Activated T-cell treated with anti-CD3 and anti-CD28 coated beads, Interleukin-2, amount 50 U/mL, for 48 hours (primary cell): Measurements from ENCODE around the gene EHD1.

ENCODE experiments used
- DNase-seq, 2 experiments: peaks; one replicate each; pipeline ENCODE4 v3.0.0-alpha.2; 2020

EHD1 gene

DNA sequence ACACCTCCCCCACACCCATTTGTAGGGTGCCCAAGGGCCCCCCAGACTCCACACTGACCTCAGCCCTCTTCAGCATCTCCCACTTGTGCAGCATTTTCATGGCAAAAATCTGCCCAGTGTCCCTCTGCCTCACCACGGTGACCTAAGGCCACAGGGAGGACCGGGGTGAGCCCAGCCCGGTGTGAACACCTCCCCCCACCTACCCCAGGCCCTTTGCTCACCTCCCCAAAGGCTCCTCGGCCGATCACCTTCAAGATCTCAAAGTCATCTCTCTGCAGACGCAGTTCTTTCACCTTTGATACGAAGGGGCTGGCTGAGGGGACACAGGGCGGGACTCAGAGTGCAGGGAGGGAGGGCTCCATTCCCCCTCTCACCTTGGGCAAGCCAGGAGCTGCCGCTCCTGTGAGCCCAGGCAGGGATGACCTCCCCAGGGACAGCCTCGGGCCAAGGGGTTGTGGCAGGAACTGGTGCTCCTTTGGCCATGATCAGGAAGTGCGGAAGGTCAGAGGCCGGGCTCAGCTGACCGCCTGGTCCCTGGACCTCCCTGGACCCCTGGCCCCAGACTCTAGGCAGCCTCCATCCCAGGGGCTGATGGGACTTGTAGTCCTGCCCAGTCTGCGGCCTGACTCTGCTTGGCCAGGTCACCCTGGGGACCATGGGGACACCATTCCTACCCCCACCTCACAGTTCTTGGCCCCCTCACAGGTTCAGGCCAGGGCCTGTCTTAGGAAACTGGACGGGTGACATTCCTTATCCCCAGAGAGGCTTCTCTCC, 36.6 kb downstream of the EHD1 start:
- DNase-seq, result no peak

DNA sequence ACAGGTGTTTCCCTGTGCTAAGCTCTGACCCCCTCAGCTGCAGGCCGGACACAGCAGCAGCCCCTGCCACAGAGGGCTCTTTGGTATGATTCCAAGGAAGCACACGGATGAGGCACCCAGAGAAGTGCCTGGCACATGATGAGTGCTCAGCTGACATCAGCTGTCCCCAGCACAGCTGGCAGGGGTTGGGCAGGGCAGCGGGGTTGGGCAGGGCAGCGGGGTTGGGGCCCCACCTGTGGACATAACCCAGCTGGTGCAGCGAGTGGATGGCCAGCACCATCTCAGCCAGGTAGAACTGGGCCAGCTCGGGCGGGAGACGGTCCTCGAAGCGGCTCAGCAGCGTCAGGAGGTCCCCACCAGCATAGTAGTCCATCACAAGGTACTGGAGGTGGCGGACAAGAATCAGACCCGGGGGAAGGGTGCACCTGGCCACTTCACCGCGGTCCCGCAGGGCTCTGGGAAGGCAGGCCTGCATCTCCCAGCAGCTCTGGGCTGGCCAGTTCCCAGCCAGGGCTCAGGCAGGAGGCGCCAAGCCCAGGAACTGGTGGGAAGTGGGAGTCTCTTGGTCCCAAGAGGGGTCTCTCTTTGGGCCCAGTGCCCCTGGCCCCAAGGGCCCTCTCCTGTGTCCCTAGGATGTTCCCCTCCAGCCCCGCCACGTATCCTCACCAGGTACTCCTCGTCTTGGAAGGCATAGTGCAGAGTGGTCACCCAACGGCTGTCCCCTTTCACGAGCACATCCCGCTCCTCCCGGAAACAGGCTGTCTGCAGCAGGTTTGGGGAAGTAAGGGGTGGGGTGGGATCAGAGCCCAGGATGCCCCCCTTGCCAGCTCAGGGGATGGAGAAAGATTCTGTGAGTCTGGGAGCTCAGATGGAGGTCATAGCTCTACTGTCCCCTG, 38.3 kb downstream of the EHD1 start:
- no peak for DNase-seq

DNA sequence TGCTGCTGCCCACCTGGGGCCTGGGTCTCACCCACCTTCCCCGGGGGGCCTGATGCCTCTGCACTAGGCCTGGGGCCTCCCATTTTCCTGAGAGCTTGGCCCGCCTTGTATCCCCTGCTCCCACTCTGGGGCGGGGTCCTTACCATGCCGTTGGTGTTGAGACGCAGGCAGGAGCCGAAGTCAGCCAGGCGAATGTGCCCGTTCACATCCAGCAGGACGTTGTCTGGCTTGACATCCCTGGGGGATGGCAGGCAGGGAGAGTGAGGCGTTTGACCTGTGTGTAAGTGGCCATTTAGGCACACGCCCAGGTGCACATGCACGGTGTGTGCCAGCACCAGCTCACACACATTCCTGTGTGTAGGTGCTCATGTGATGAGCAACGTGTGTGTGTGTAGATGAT, 39.1 kb downstream of the EHD1 start:
- no peak for DNase-seq

DNA sequence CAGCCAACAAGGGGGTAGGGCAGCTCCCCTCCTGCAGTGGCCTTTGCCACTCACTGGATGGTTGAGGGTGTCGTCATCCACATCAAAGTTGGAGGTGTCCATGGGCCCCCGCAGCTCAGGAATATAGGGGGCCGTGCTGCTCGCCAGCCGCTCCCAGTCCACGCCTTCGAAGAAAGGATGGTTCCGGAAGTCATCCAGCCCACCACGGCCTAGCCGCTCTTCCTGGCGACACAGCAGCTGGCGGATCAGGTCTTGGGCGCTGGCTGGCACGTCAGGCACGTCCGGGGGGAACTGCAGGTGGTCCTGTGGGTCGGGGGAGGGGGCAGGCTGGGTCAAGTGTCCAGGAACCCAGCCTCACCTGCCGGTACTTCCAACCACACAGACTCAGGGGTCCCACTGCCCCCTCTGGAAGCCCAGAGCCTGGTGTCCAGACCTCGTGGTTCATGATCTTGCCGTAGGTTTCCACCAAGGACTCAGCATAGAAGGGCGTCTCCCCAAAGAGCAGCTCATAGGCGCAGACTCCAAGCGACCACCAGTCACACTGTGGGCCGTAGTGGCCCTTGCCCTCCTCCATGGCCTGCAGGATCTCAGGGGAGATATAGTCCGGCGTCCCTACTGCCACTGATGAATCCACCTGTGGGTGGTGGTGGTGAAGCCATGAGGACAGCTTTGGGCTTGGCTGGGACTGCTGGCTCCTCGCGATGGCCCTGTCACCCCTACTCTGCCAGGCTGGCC, 39.7 kb downstream of the EHD1 start:
- no peak for DNase-seq

DNA sequence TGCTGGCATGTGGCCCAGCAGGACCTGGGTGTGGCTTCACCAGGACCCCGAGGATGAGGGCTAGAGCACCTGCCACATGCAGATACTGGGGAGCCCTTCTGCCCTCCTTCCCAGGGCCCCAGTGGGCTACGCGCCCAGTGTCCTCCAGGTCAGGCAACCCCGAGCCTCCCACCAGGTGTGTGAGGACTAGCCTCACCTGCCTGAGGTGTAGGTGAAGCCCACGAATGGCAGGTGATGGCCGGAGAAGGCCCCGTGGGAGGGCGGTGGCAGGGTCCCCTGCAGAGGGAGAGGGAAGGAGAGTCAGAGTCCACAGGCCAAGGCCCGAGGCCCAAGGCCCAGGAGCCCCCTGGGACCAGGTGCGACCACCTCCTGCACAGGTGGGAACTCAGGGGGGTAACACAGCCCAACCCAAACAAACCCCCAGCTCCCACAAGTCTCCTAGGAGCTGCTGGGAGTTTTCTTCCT, 40.5 kb downstream of the EHD1 start:
- DNase-seq, result no peak

DNA sequence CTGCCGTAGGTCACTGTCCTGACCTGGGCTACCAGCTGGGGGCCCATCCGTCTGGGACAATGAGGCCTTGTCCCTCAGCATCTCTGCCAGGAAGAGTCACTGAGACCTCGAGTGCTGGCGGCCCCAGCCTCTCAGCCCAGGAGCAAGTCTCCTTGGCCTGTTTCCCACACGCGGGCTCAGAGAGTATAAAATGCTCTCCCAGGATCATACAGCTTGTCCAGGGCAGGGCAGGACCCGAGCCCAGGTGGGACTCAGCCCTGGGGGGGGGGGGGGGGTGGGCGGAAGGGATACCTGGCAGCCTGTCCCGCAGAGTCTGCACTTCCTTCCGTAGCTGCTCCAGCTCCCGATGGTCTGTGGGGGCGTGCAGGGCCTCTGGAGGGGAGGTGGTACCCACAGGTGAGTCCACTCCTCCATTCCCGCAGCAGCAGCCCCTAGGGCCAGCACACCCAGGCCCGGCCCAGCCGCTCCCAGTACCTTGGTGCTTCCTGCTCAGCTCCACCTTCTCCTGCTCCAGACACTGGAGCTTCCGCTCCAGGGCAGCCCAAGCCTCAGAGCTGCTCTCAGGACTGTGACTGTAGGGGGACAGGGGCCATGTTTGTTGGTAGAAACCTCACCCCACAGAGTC, 41.9 kb downstream of the EHD1 start:
- DNase-seq, result no peak

DNA sequence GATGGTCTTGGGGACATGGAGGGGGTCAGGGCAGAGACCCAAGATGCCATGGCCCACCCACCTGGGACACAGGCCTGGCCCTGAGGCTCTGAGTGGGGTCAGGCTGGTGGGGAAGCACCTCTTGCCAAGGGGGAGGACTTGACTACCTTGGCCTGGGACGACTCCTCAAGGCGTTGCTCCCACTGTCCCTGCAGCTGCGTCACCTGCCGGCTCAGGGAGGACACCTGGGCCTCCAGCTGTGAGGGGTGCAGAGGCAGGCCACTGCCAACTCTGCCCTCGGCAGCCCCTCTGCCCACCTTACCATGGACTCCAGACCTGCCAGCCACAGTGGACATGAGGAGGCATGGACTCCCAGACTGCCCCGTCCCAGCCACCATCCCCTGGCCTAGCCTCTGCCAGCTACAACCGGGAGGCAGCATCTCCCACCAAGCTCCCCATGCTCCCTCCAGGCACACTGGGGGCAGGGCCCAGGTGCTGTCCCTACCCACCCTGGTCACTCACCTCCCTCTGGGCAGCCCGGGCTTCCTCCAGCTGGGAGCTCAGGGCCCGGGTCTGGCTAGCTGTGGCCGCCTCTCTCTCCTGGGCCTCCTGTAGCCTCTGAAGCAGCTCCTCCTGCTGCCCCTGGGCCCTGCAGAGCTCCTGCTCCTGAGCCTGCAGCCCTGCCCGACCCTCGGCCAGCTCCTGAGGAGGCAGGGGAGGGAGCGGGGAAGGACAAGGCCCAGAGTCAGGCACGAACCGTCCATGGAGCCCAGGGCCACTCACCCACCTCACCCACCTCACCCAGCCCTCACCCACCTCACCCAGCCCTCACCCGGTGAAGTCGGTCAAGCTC, 42.6 kb downstream of the EHD1 start:
- DNase-seq, result no peak

DNA sequence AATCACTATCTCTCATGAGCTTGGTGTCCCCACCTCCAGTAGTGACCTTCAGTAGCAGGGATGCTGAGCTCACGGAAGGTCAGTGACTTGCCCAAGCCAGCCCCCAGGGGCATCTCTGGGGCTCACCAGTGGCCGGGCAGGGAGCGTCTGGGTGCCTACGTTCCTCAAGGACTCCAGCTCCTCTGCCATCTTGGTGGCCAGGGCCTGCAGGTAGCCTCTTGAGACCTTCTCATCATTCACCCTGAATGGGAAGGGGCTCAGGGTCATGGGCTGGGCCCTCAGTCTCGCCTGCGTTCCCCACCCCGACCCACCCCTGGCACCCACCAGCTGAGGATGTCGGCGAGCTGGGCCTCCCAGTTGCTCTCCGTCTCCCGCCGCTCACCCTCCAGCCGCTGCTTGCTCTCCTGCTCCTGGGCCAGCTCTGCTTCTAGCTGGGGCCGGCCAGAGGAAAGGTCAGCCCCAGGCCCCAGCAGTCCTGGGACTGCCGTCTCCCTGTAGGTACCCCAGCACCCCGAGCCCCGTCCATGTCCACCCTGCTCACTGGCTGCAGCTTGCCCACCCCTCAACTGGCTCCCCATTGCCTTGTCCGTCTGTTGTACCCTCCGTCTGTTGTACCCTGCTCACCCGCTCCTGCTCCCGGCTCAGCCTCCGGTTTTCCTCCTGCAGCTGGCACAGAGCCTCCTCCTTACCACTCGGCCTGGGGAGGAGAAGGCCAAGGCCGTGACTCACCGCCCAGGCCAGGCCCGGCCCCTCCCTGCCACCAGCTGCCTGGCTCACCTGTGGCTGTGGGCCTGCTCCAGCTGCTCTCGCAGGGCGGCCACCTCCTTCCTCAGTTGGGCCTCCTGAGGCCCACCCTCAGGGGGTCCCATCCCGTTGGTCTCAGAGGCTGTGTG, 43.5 kb downstream of the EHD1 start:
- DNase-seq, result no peak

DNA sequence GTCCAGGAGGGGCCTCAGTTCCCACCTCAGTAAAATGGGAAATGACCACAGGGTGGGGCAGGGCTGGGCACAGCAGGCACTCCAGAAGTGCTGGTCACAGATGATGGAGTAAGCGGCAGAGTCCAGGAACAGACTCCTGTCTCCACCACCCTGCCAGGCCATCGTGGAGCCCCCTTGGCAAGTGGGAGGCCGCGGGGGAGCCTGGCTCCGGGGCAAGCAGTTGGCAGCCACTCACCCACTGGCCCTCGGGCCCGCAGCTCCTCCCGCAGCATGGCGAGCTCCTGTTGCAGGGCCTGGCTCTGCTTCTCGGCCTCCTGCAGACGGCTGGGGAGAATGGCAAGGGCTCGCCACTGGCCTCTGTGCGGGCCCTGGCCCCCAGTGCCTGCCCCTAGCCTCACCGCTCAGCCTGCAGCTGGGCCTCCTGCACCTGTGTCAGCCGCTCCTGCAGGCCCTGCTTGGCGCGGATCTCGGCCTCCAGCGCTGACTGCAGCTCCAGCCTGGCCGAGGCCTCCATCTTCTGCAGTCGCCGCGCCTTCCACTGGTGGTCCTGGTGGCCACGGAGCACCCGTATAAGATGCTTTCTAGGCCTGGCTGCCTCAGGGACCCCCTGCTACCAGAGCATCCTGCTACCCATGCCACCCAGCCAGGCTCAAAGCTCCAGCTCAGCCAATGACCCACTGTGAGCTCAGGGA, 44.2 kb downstream of the EHD1 start:
- DNase-seq, result no peak

DNA sequence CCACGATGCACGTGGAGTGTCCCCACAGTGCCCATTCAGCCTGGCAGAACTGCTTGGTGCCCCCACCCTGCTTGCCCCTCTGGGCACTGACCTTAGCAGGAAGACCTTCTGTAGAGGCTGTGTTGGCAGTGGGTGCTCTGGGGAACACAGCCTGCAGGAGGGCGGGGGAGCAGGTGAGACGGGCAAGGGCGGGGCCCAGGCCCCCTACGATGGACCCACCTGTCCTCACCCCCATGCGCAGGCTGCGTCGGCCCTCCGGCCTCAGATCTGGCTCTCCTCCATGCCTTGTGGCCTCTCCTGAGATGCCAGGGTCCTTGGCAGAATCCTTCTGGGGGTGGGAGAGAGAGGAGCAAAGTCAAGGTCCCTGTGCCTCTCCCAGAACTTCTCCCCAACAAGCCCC, 44.9 kb downstream of the EHD1 start:
- no peak for DNase-seq

DNA sequence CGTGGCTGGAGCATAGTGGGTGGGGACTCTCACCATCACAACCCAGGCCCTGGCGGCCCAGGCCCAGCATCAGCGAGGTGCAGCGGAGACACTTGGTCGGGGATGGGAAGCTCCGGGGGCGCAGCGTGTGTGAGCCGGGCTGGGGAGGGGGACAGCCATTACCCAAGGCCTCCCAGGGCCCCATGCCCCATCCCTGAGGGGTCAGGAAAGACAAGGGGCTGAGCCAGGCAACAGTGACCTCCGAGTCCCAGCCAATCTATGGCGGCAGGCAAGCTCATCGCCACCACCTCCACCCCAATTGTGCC, 45.3 kb downstream of the EHD1 start:
- no peak for DNase-seq

DNA sequence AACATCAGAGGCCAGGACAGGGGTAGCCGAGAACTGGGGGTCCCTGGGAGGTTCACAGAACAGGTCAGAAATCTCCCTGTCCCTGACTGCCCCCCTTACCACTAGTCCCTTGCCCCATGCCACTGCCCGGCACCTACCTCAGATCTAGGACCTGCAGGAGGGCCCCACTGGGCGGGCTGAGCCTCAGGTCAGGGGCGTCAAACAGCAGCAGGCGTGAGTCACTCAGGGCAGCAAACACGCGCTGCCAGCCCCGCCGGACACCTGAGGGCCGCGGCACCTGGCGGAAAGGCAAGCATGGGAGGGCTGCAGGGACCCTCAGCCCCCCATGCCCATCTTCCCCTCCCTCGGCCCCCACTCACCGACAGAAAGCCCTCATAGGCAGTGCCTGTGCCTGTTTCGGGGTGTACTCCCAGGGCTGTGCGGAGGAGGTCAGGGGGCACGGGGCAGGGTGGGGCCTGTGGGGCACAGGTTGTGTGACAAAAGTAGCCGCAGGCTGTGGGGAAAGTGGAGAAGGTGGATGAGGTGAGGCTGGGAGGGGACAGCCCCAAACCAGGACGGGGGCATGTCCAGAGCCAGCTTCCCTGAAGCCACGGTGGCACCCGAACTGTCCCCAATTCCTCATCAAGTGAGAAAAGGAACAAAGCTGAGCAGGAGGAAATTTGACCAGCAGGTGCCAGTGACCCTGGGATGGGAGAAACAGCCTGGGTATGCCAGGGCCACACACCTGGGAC, 45.8 kb downstream of the EHD1 start:
- no peak for DNase-seq

DNA sequence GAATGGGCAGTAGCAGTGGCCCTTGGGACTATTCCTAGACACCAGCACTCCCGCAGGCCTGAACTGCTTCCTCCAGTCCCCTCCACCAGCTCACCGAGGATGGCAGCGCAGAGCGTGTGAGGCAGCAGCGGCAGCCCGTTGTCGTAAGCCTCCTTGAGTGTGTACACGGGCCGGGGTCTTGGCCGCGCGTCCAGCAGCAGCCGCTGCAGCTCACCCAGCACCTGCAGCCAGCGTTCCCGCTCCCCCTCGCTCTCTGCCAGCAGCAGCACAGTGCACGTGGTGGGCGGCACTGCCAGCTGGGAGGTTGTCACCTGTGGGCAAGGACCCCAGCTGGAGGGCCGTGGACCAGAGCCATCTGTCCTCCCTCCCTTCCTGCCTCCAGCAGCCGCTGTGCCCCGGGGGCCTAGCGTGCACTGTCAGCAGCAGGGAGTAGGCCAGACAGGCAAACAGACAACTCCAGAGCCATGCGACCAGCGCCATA, 47.0 kb downstream of the EHD1 start:
- no peak for DNase-seq

DNA sequence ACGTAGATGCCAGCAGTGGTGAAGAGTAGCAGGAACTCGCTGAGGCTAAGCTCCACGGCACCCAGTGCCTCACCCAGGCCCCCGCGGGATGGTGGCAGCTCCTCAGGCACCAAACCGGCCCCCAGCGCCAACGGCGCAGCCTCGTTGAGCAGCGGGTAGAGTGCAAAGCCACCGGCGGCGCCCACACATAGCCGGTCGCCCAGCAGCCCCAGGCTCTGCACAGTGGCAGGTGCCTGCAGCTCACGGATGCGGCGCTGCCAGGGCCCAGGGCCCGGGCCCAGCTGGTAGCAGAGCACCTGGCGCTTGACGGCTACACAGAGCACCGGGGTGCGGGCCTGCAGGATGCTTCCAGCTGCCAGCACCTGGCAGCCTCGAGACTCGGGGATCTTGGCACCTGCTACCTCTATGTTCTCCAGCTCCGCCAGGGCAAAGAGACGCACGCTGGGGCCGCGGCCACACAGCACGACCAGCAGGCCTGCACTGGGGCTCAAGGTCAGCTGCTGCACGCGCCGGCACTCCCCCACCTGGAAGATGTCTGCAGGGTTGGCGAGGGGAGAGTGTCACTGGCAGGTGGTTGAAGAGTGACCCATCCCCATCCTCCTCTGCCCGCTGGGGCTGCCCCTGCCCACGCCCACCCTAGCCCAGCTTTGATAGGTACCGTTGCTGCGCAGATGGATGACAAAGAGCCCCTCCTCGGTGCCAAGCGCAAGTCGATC, 48.7 kb downstream of the EHD1 start:
- DNase-seq, result no peak

DNA sequence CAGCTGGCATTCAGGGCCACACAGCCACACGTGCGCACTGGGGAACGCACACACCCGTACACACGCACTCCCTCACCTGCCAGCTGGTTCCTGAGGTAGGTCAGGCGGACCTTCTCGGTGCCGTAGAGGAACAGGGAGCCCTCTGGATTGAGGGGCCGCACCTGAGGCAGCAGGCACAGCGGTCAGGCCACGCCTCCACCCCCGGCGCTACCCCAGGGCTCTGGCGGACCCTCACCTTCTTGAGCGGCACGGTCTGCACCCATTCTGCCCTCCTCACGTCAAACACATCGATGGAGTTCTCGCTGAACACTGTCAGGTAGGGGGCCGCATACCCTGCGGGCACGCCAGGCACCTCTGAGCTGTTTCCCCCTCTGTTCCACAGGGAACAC, 51.0 kb downstream of the EHD1 start:
- DNase-seq, result no peak

DNA sequence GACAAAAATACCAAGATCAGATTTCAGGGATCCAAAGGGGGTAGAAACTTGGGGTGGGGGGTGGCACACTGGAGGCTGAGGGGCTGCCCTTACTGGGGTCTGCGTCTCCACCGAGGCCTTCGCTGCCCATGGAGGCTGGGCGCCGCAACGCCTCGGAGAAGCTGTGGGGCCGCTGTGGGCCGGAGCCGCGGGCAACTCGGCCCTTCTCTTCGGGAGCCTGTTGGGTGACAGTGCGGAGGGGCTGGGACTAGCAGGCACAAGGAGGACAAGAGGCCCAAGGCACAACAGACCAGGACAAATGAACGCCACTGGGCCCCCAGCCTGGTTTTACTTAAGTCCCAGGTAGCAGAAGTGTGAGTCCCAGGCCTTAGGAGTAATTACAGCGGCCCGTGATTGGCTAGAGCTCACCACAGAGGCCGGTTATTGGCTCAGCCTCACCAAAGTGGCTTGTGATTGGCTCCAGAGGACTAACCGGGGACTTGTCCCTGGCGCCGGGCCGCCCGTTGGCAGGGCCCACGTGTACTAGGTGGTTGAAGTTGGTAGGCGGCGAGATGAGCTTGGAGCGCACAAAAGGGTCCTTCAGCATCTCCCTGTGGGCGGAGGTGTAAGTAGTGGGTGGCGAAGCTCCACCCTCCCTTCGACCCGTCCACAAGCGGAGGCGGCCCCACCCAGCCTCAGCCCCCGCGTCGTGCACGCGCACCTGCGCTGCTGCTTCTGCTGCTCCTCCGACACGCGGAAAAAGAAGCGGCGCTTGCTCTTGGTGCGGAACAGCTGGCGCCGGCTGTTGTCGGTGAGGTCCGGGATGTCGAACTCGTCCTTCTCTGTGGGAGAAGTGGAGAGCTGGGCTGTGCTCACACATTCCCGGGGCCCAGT, 51.6 kb downstream of the EHD1 start:
- DNase-seq, result no peak

DNA sequence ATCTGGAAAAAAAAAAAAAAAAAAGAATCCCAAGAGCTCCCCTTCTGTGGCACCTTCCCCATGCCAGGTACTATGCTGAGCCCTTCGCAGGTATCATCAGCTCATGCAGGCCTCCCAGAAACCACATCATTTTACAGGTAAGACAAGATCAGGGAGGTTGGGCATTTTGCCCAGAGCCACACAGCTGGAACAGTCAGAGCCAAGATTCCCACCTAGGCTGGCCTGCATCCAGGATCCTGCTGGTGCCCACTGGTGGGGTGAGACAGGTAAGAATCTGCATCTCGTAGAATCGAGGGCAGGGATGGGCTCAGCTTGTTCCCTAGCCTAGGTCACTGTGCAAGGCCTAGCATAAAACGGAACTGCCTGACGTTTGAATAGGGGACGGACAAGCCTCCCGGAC, 52.4 kb downstream of the EHD1 start:
- DNase-seq, result no peak

DNA sequence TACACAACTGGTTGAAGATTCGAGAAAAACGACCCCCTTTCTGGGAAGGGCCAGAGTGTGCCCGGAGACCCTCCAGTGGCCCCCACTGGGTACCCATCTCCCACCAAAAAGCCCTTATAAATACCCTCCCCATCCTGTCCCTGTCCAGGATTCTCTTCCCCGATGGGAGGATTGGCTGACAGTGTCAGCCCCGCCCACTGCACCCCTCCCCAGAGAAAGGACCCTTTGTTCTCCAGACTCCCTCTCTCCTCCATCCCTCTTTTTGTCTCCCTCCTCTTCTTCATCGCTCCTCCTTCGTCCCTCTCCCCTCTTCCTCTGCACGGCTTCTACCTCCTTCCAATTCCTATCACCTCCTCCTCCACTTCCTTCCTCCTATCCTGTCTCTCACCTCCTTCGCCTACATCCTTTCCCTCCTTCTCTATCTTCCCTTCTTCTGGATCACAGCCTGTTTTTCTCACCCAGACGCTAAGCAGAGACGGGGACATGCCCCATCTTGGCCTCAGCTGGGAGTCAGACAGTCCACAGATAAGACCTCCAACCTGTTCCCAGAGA, 54.8 kb downstream of the EHD1 start:
- DNase-seq, result no peak
